Transverse colon (tissue), 4 donors: ENCODE results near the gene IQSEC2. TPM values are rescaled to one million over a fixed set of nuclear protein-coding genes. Genes with fewer than 3 reads are reported as not detected.

Source experiments
- DNase-seq: peaks from one replicate; pipeline ENCODE4 v3.0.0-alpha.2; 2019
- H3K27ac ChIP-seq, 4 donors: fragments of 200-600 bp; sonication (generic); 2 replicates each; pipeline ENCODE4 v1.5.1; 2016 to 2018; ENCODE audit warnings: inconsistent platforms in 4 of 4
- H3K27me3 ChIP-seq: fragments of 200-600 bp; sonication (generic); 2 replicates; pipeline ENCODE4 v1.5.1; 2017; ENCODE audit warnings: inconsistent platforms
- H3K36me3 ChIP-seq, 4 donors: fragments of 200-600 bp; sonication (generic); 2 replicates each; pipeline ENCODE4 v1.5.1; 2017 to 2019; ENCODE audit warnings: inconsistent platforms in 4 of 4
- H3K4me1 ChIP-seq, 4 donors: fragments of 200-600 bp; sonication (generic); 2 replicates each; pipeline ENCODE4 v1.5.1; 2017 to 2020; ENCODE audit warnings: inconsistent platforms in 4 of 4
- H3K4me3 ChIP-seq, 4 donors: fragments of 200-600 bp; sonication (generic); 1 replicate in 1 of 4; 2 replicates in 3 of 4; pipeline versions ENCODE4 v1.5.1 to v1.6.1; 2017 to 2019; ENCODE audit warnings: inconsistent platforms in 4 of 4
- H3K9me3 ChIP-seq, 2 donors: fragments of 200-600 bp; sonication (generic); 2 replicates each; pipeline ENCODE4 v1.5.1; 2017 to 2019; ENCODE audit warnings: inconsistent platforms in 2 of 2
- CTCF ChIP-seq, 5 experiments: fragments of 200-600 bp in 3 of 5; fragments of 450-650 bp in 2 of 5; sonication (generic) in 3 of 5; IDR thresholded peaks; 1 replicate in 2 of 5; 2 replicates in 3 of 5; pipeline ENCODE4 v1.5.1; 2016 to 2017; ENCODE audit warnings: antibody characterized with exemption in 5 of 5, inconsistent platforms in 3 of 5, mild to moderate bottlenecking in 2 of 5, moderate library complexity in 1 of 5
- EP300 ChIP-seq: sonication (generic); formaldehyde crosslinking; IDR thresholded peaks from one replicate; pipeline ENCODE4 v1.6.1; 2017; ENCODE audit warnings: antibody characterized with exemption, low read depth
- POLR2A ChIP-seq: fragments of 450-650 bp; IDR thresholded peaks from one replicate; pipeline ENCODE4 v1.6.1; 2016; ENCODE audit warnings: antibody characterized with exemption, mild to moderate bottlenecking, moderate library complexity
- POLR2AphosphoS5 ChIP-seq, 3 donors: sonication (generic); formaldehyde crosslinking; IDR thresholded peaks; one replicate each; pipeline ENCODE4 v1.6.1; 2016; ENCODE audit warnings: antibody characterized with exemption in 3 of 3
- WGBS, 2 donors: methylation state at CpG; one replicate each; pipeline ENCODE4 v1.1.5; 2018; ENCODE audit warnings: low coverage in 1 of 2; 5-methylcytosine and 5-hydroxymethylcytosine counted together
- in situ Hi-C, 4 donors: fragments of 200-750 bp; cut with MboI; loops; one replicate each; pipeline versions ENCODE4 v1.15.0 to v1.15.1; 2017; ENCODE audit warnings: low sequenced_read_pairs in 3 of 4, low pct_ligation_motif_present in 1 of 4, low pct_unique_long_range_greater_than_20kb in 1 of 4
- intact Hi-C: fragments of 100-400 bp; cut with DNase I; formaldehyde crosslinking; loops from one replicate; pipeline ENCODE4 v1.15.1; 2023; ENCODE audit warnings: low total_unique reads
- total RNA-seq, 4 donors: library from RNA; depleted of rRNA; stranded (reverse); fragments of >200 nt; gene quantifications; one replicate each; pipeline ENCODE4 v1.1.0, GENCODE V29; 2016

IQSEC2 gene
- total RNA-seq, 4 donors from 2014 or later = 41.2 to 104 (median 46.3) TPM

GRCh38 chrX:53260836-53261235 lies 20.5 kb downstream of the IQSEC2 start:
- WGBS, 2 donors = 70% methylated on average over 7 of the region's 7 CpGs; no CpG with 5 or more reads in 1 of the 2 donors
- intact Hi-C loops = no loop called here
- H3K27ac ChIP-seq = no peak overlapping the region

GRCh38 chrX:53257670-53258423 lies 23.5 kb downstream of the IQSEC2 start:
- no peak for TF ChIP-seq POLR2AphosphoS5 (IDR thresholded peaks at IDR 0.05)
- no peak for TF ChIP-seq CTCF (IDR thresholded peaks at IDR 0.05)
- no peak for TF ChIP-seq POLR2A
- TF ChIP-seq EP300 = no peak
- H3K4me3 ChIP-seq = no peak overlapping the region
- no peak overlapping the region for H3K27ac ChIP-seq
- in situ Hi-C loops (no loop called here), intact Hi-C loops (no loop called here)
- WGBS, 2 donors = 85 to 100% methylated on average over 2 to 6 of the region's 6 CpGs
- no peaks in the 10 kb centered on the region for H3K36me3 ChIP-seq
- no peaks in the 10 kb centered on the region for H3K9me3 ChIP-seq
- peaks cover 0 to 2% (median 0%) of the 10 kb centered on the region in 4 donors for H3K4me1 ChIP-seq
- no peaks in the 10 kb centered on the region for H3K27me3 ChIP-seq
- DNase-seq = no peak

More at GRCh38 chrX:53260836-53261235, 20.5 kb downstream of the IQSEC2 start:
- H3K4me1 ChIP-seq = peaks cover 0 to 4% (median 0%) of the 10 kb centered on the region in 4 donors
- H3K36me3 ChIP-seq = no peaks in the 10 kb centered on the region
- H3K27me3 ChIP-seq = no peaks in the 10 kb centered on the region
- in situ Hi-C loops = no loop called here
- no peaks in the 10 kb centered on the region for H3K9me3 ChIP-seq
- no peak overlapping the region for H3K4me3 ChIP-seq
- no peak for TF ChIP-seq POLR2AphosphoS5 (IDR thresholded peaks at IDR 0.05)
- TF ChIP-seq CTCF (IDR thresholded peaks at IDR 0.05) = no peak
- TF ChIP-seq EP300 = no peak
- no peak for TF ChIP-seq POLR2A
- no peak for DNase-seq

- no peaks in the 10 kb centered on the region for H3K9me3 ChIP-seq
- in situ Hi-C loops = no loop called here
- H3K4me3 ChIP-seq = no peak overlapping the region
- TF ChIP-seq POLR2A (no peak), POLR2AphosphoS5 (IDR thresholded peaks at IDR 0.05) (no peak), CTCF (IDR thresholded peaks at IDR 0.05) (no peak), EP300 (no peak)
- no peak for DNase-seq
- WGBS, 2 donors = 84% methylated on average over 13 of the region's 13 CpGs; no CpG with 5 or more reads in 1 of the 2 donors
- no peak overlapping the region for H3K27ac ChIP-seq
- H3K36me3 ChIP-seq = no peaks in the 10 kb centered on the region
- H3K27me3 ChIP-seq = no peaks in the 10 kb centered on the region
- intact Hi-C loops = no loop called here
- no peaks in the 10 kb centered on the region for H3K4me1 ChIP-seq
Measured at GRCh38 chrX:53257166-53257565, 24.2 kb downstream of the IQSEC2 start.

- in situ Hi-C loops = no loop called here
- Histone ChIP-seq H3K9me3 (no peaks in the 10 kb centered on the region), H3K27ac (no peak overlapping the region), H3K4me3 (no peak overlapping the region), H3K27me3 (no peaks in the 10 kb centered on the region), H3K4me1 (no peaks in the 10 kb centered on the region), H3K36me3 (no peaks in the 10 kb centered on the region)
- no peak for DNase-seq
- intact Hi-C loops = no loop called here
- WGBS, 2 donors = 58% methylated on average over 17 of the region's 17 CpGs; no CpG with 5 or more reads in 1 of the 2 donors
- no peak for TF ChIP-seq EP300
- TF ChIP-seq POLR2A = no peak
- TF ChIP-seq POLR2AphosphoS5 (IDR thresholded peaks at IDR 0.05) = no peak
- TF ChIP-seq CTCF (IDR thresholded peaks at IDR 0.05) = no peak
Measured at GRCh38 chrX:53256446-53257041, 24.8 kb downstream of the IQSEC2 start.
